K562 (cell line): ENCODE data around the gene SLC5A11. TPM values are rescaled to one million over a fixed set of nuclear protein-coding genes. Genes with fewer than 3 reads are reported as not detected.
"Not testable (repeated sequence)": the region's sequence is repeated elsewhere in the genome, so short reads cannot be mapped to it uniquely, and the experiment has no call there.

ENCODE experiments used
- ATAC-seq: fragments of 200-7000 bp; cut with Tn5 transposase; 3 replicates; pipeline ENCODE4 v1.9.1; 2020; ENCODE audit warnings: moderate library complexity
- BruUV-seq: library from RNA; stranded (reverse); fragments of 400-500 nt; replicated peaks from 2 replicates; lab custom pipeline; 2021; lab: Mats Ljungman, UMichigan
- CTCF ChIA-PET: fragments of 300-600 bp; formaldehyde crosslinking; extraction: SDS; loops from one replicate; lab custom pipeline; 2021; ENCODE audit warnings: low intra/inter-chr PET ratio; lab: Yijun Ruan, JAX
- POLR2A ChIA-PET: fragments of 300-600, 350-650 bp; sonication (Branson Sonifier 250); formaldehyde crosslinking; extraction: SDS; loops from one replicate; lab custom pipeline; 2021; ENCODE audit warnings: antibody characterized with exemption, inconsistent platforms; lab: Yijun Ruan, JAX
- DNase-seq, 4 experiments: peaks; one replicate each; pipeline versions ENCODE4 v3.0.0 to v3.0.0-alpha.2; 2011 to 2018; ENCODE audit warnings: low spot score in 3 of 4, mixed read lengths in 3 of 4; ENCODE audit errors: extremely low read depth in 1 of 4
- FAIRE-seq: peaks from 2 replicates; lab custom pipeline; 2011; peaks lifted over from hg19 to GRCh38; lab: Jason Lieb, UNC
- H2AFZ ChIP-seq: 2 replicates; pipeline ENCODE4 v1.6.0; 2011; ENCODE audit warnings: low read depth, low read length, control low read depth, inconsistent platforms
- H3K27ac ChIP-seq: fragments of 200-600 bp; 3 replicates; pipeline ENCODE4 v1.8.0; 2011; ENCODE audit warnings: low read depth, mild to moderate bottlenecking, control low read depth, inconsistent platforms, low read length, moderate library complexity, mixed read lengths; ENCODE audit errors: extremely low read depth
- H3K27me3 ChIP-seq, 2 experiments: fragments of 300-600 bp in 1 of 2; 2 replicates in 1 of 2; 3 replicates in 1 of 2; pipeline versions ENCODE4 v1.6.0 to v1.8.0; 2011; ENCODE audit warnings: inconsistent platforms in 2 of 2, low read length in 2 of 2, mild to moderate bottlenecking in 1 of 2, mixed read lengths in 1 of 2, moderate library complexity in 1 of 2; ENCODE audit not compliant: control insufficient read depth in 2 of 2, insufficient read depth in 2 of 2
- H3K36me3 ChIP-seq: fragments of 300-600 bp; 3 replicates; pipeline ENCODE4 v1.8.0; 2011; ENCODE audit warnings: mild to moderate bottlenecking, low read length, inconsistent platforms; ENCODE audit not compliant: control insufficient read depth, insufficient read depth
- H3K4me1 ChIP-seq, 2 experiments: fragments of 200-600 bp in 1 of 2; replicated peaks in 1 of 2; 2 replicates in 1 of 2; 3 replicates in 1 of 2; pipeline versions ENCODE4 v1.5.1 to v1.8.0; 2011; ENCODE audit warnings: inconsistent platforms in 2 of 2, low read length in 2 of 2, mild to moderate bottlenecking in 1 of 2, mixed read lengths in 1 of 2, moderate library complexity in 1 of 2; ENCODE audit not compliant: control insufficient read depth in 2 of 2, insufficient read depth in 2 of 2
- H3K4me2 ChIP-seq: 2 replicates; pipeline ENCODE4 v1.6.1; 2011; ENCODE audit warnings: low read length, control low read depth, inconsistent platforms, mixed read lengths; ENCODE audit not compliant: insufficient read depth
- H3K4me3 ChIP-seq: fragments of 200-600 bp; sonication (generic), shearing (Covaris generic); 2 replicates; pipeline ENCODE4 v1.5.1; 2016; ENCODE audit warnings: control low read depth, inconsistent platforms
- H3K79me2 ChIP-seq: fragments of 200-600 bp; 3 replicates; pipeline ENCODE4 v1.8.0; 2011; ENCODE audit warnings: low read length, inconsistent platforms; ENCODE audit not compliant: control insufficient read depth, insufficient read depth
- H3K9ac ChIP-seq, 2 experiments: 2 replicates each; pipeline versions ENCODE4 v1.6.0 to v1.6.1; 2011; ENCODE audit warnings: low read depth in 2 of 2, low read length in 2 of 2, control low read depth in 1 of 2, inconsistent platforms in 1 of 2, mild to moderate bottlenecking in 1 of 2, mixed read lengths in 1 of 2; ENCODE audit not compliant: insufficient read depth in 1 of 2
- H3K9me1 ChIP-seq: one replicate; pipeline ENCODE4 v1.6.0; 2011; ENCODE audit warnings: inconsistent platforms, mild to moderate bottlenecking, low read length, moderate library complexity; ENCODE audit not compliant: control insufficient read depth, insufficient read depth
- H3K9me3 ChIP-seq: replicated peaks from 2 replicates; pipeline ENCODE4 v1.5.1; 2011; ENCODE audit warnings: low read depth, low read length, inconsistent platforms; ENCODE audit not compliant: control insufficient read depth, insufficient read depth
- H4K20me1 ChIP-seq: replicated peaks from 2 replicates; pipeline ENCODE4 v1.6.1; 2011; ENCODE audit warnings: low read length, inconsistent platforms, mixed read lengths; ENCODE audit not compliant: control insufficient read depth, insufficient read depth
- FOXK2 ChIP-seq, 2 experiments: fragments of 450-650 bp; IDR thresholded peaks in 1 of 2; conservative IDR thresholded peaks in 1 of 2; 2 replicates each; pipeline ENCODE4 v1.6.1; 2016; ENCODE audit warnings: low read depth in 2 of 2, mild to moderate bottlenecking in 1 of 2
- KLF16 ChIP-seq: IDR thresholded peaks from 2 replicates; pipeline ENCODE4 v1.6.1; 2016; ENCODE audit warnings: antibody characterized with exemption
- MAFK ChIP-seq: IDR thresholded peaks from 2 replicates; pipeline ENCODE4 v1.6.1; 2011; ENCODE audit warnings: low read length, improper control_type of control experiment
- PKNOX1 ChIP-seq: fragments of 450-650 bp; IDR thresholded peaks from 2 replicates; pipeline ENCODE4 v1.6.1; 2016
- RBM14 ChIP-seq: fragments of 200-400 bp; formaldehyde crosslinking; IDR thresholded peaks from 2 replicates; pipeline ENCODE4 v1.6.1; 2018; ENCODE audit warnings: low read depth, mild to moderate bottlenecking, low read length, moderate library complexity, borderline replicate concordance; ENCODE audit not compliant: insufficient read depth
- RBM22 ChIP-seq: fragments of 200-400 bp; formaldehyde crosslinking; IDR thresholded peaks from 2 replicates; pipeline ENCODE4 v1.6.1; 2018; ENCODE audit warnings: low read length, low read depth; ENCODE audit not compliant: poor library complexity, severe bottlenecking
- SREBF2 ChIP-seq: sonication (generic); formaldehyde crosslinking; IDR thresholded peaks from 2 replicates; pipeline ENCODE4 v1.4.0; 2020; ENCODE audit warnings: mild to moderate bottlenecking, missing genetic modification reagents
- SRF ChIP-seq, 2 experiments: fragments of 250-450, 450-650 bp in 1 of 2; sonication (Bioruptor Pico) in 1 of 2; sonication (generic) in 1 of 2; formaldehyde crosslinking; IDR thresholded peaks; 2 replicates each; pipeline versions ENCODE4 v1.5.0 to v1.5.1; 2020 to 2022; ENCODE audit warnings: mild to moderate bottlenecking in 1 of 2, missing genetic modification reagents in 1 of 2
- TARDBP ChIP-seq: fragments of 450-650 bp; IDR thresholded peaks from 2 replicates; pipeline ENCODE4 v1.6.1; 2016
- TEAD1 ChIP-seq, 2 experiments: fragments of 450-650 bp in 1 of 2; sonication (generic) in 1 of 2; formaldehyde crosslinking; IDR thresholded peaks; 2 replicates each; pipeline versions ENCODE4 v1.4.0 to v1.8.0; 2020 to 2022; ENCODE audit warnings: mild to moderate bottlenecking in 2 of 2, missing genetic modification reagents in 1 of 2
- ZNF277 ChIP-seq: fragments of 250-450 bp; sonication (Bioruptor Pico); IDR thresholded peaks from 2 replicates; pipeline ENCODE4 v1.8.0; 2022; ENCODE audit warnings: inconsistent platforms, mild to moderate bottlenecking, moderate library complexity, borderline replicate concordance
- WGBS: fragments of 100-300 bp; shearing (Covaris generic); methylation state at CpG from one replicate; pipeline ENCODE4 v1.1.6; 2016; ENCODE audit warnings: low coverage, mixed read lengths; ENCODE audit not compliant: insufficient coverage; ENCODE audit errors: missing lambda C conversion rate; 5-methylcytosine and 5-hydroxymethylcytosine counted together
- in situ Hi-C: fragments of 300-500 bp; cut with MboI; formaldehyde crosslinking; loops from 4 replicates; pipeline ENCODE4 v1.15.0; 2018; ENCODE audit warnings: inconsistent platforms, mixed read lengths
- intact Hi-C: fragments of 100-400 bp; cut with micrococcal nuclease; formaldehyde crosslinking; loops from 2 replicates; pipeline ENCODE4 v1.14.2; 2022
- polyA plus RNA-seq, 8 experiments: library from polyadenylated mRNA; depleted of rRNA in 4 of 8; stranded (reverse) in 5 of 8; unstranded in 3 of 8; fragments of >200 nt; fragmentation: Nextera tagmentation in 2 of 8; fragmentation: Illumina TruSeq in 1 of 8; extraction: Ambion mirVana in 2 of 8; extraction: Trizol in 1 of 8; gene quantifications; 2 replicates each; pipeline versions ENCODE4 v1.2.1 to v1.2.3, GENCODE V29; 2011 to 2014; ENCODE audit warnings: inconsistent platforms in 1 of 8, missing spikeins in 1 of 8
- total RNA-seq, 7 experiments: library from RNA; depleted of rRNA in 6 of 7; stranded (reverse); fragments of >200 nt in 6 of 7; fragmentation: Illumina TruSeq in 2 of 7; extraction: Trizol in 2 of 7; gene quantifications; 2 replicates each; pipeline versions ENCODE4 v1.2.1 to v1.2.3, GENCODE V29; 2011 to 2021; ENCODE audit warnings: low replicate concordance in 1 of 7

The SLC5A11 gene
- total and polyA plus RNA-seq, 9 of the 15 experiments (the other 6 are each of a cell fraction or from before 2014, with no cell fraction given): 0.04 to 0.25 (median 0.11) TPM; not detected in 3

GRCh38 chr16:24855678-24856077, 9.9 kb downstream of the SLC5A11 start:
- Histone ChIP-seq H3K4me2 (no peak overlapping the region), H3K36me3 (no peaks in the 10 kb centered on the region), H3K9ac (no peak overlapping the region), H3K9me3 (no peaks in the 10 kb centered on the region), H3K9me1 (no peaks in the 10 kb centered on the region), H3K4me1 (peaks cover 4 to 5% of the 10 kb centered on the region in 2 experiments; a peak in 3 of 5 replicates), H3K79me2 (no peaks in the 10 kb centered on the region), H3K4me3 (no peak overlapping the region), H2AFZ (no peak overlapping the region), H4K20me1 (no peaks in the 10 kb centered on the region), H3K27ac (no peak overlapping the region), H3K27me3 (no peaks in the 10 kb centered on the region)
- POLR2A ChIA-PET: no interaction called here
- TF ChIP-seq TARDBP: no peak
- no peak for TF ChIP-seq PKNOX1
- TF ChIP-seq TEAD1 (CRISPR knock-in tag; IDR thresholded peaks at IDR 0.05): no peak
- TF ChIP-seq KLF16: no peak
- TF ChIP-seq FOXK2 (conservative IDR thresholded peaks at IDR 0.05 in 1 of 2, IDR thresholded peaks at IDR 0.05 in 1 of 2; ENCODE audit: low read depth in 2 of 2): no peak
- no peak for TF ChIP-seq RBM22
- TF ChIP-seq RBM14: no peak
- TF ChIP-seq MAFK: no peak
- no peak for TF ChIP-seq SRF (CRISPR knock-in tag; IDR thresholded peaks at IDR 0.05)
- no peak for TF ChIP-seq SREBF2 (CRISPR knock-in tag)
- no peak for TF ChIP-seq ZNF277
- BruUV-seq: no TSS peak
- CTCF ChIA-PET: no interaction called here
- ATAC-seq (no peak), FAIRE-seq (no peak), DNase-seq (no peak)
- in situ Hi-C loops: no loop called here
- WGBS: 18% methylated on average over 5 of the region's 5 CpGs
- intact Hi-C loops: no loop called here

- H2AFZ ChIP-seq, H3K4me3 ChIP-seq, H3K36me3 ChIP-seq, H3K9ac ChIP-seq, H3K4me2 ChIP-seq, CTCF ChIA-PET, H3K9me3 ChIP-seq, H3K27ac ChIP-seq, H4K20me1 ChIP-seq, BruUV-seq, H3K27me3 ChIP-seq, H3K79me2 ChIP-seq, DNase-seq, FAIRE-seq, in situ Hi-C loops, H3K4me1 ChIP-seq, H3K9me1 ChIP-seq, ATAC-seq, intact Hi-C loops: not testable (repeated sequence)
- POLR2A ChIA-PET: interaction anchor here (0.6 kb wide), 1 partner anchor 131 kb away, joined by 3 read pairs; no protein-coding TSS in a partner anchor
- 5% methylated on average over 8 of the region's 8 CpGs for WGBS
Observed at GRCh38 chr16:24856871-24857270, 11.1 kb downstream of the SLC5A11 start.
